Measurements from ENCODE around the gene DBN1. TPM values are rescaled to one million over a fixed set of nuclear protein-coding genes. Genes with fewer than 3 reads are reported as not detected.

Gene DBN1
- total and polyA plus RNA-seq, 2 donors (not counting 1 experiment from before 2014, with no cell fraction given), result 1.4 to 1.9 TPM

- CTCF ChIA-PET, result interaction anchor here (1.0 to 1.5 kb wide), 2 partner anchors 65 to 68 kb away, joined by 4 read pairs; no protein-coding TSS in a partner anchor
- Histone ChIP-seq H4K20me1 (ENCODE audit: control insufficient read depth, insufficient read depth, low read length, poor library complexity, severe bottlenecking) (peaks cover 11% of the 10 kb centered on the region), H3K9ac (ENCODE audit: low read length) (no peak overlapping the region), H3K27ac (ENCODE audit: low read length in 2 of 2) (no peak overlapping the region), H3K9me3 (ENCODE audit: control extremely low read depth in 1 of 3, control insufficient read depth in 2 of 3, insufficient read depth in 1 of 3, low read length in 2 of 3) (no peaks in the 10 kb centered on the region), H3K4me1 (ENCODE audit: control insufficient read depth in 2 of 2, insufficient read depth in 2 of 2, low read length in 2 of 2) (peaks cover 7 to 10% of the 10 kb centered on the region in 2 donors), H3K4me3 (ENCODE audit: control extremely low read depth in 1 of 5, extremely low read depth in 1 of 5, insufficient read depth in 1 of 5, low read depth in 2 of 5, low read length in 4 of 5) (no peak overlapping the region), H2AFZ (ENCODE audit: insufficient read depth, low read depth, low read length, poor library complexity, severe bottlenecking) (no peak overlapping the region), H3K27me3 (replicated peaks in 1 of 4; ENCODE audit: control extremely low read depth in 1 of 4, control insufficient read depth in 3 of 4, insufficient read depth in 4 of 4, low read length in 3 of 4) (peaks cover 0 to 24% (median 7%) of the 10 kb centered on the region in 4 experiments), H3K36me3 (replicated peaks in 1 of 2; ENCODE audit: control extremely low read depth in 1 of 2, control insufficient read depth in 1 of 2, extremely low read depth in 1 of 2, insufficient read depth in 2 of 2, low read length in 1 of 2) (no peaks in the 10 kb centered on the region), H3K79me2 (ENCODE audit: control insufficient read depth, insufficient read depth, low read length) (no peaks in the 10 kb centered on the region), H3K4me2 (replicated peaks; ENCODE audit: low read depth, low read length, poor library complexity, severe bottlenecking) (no peak overlapping the region)
- peaks cover 2% of the 10 kb centered on the region for H3K9me3 Mint-ChIP-seq (ENCODE audit: insufficient read depth)
- ATAC-seq (ENCODE audit: low read depth), result no peak
- no peak overlapping the region for H3K27ac Mint-ChIP-seq
- peaks cover 8% of the 10 kb centered on the region for H3K4me1 Mint-ChIP-seq
- TF ChIP-seq CTCF (IDR thresholded peaks at IDR 0.05), result no peak
- TF ChIP-seq EZH2 (IDR thresholded peaks at IDR 0.05; ENCODE audit: borderline replicate concordance, insufficient read depth, low read depth, low read length, poor library complexity, severe bottlenecking), result no peak
- POLR2A ChIA-PET, result no interaction called here
- DNase-seq, result no peak
- intact Hi-C loops (cut with micrococcal nuclease), result no loop called here
- peaks cover 13% of the 10 kb centered on the region for H3K27me3 Mint-ChIP-seq
- H3K4me3 Mint-ChIP-seq, result no peak overlapping the region
- WGBS (ENCODE audit: insufficient coverage), result 80% methylated on average over 7 of the region's 8 CpGs
These were observed 3.5 kb downstream of the DBN1 start for GRCh38 chr5:177469750-177470525.

Measured in B cell (primary cell).